K562 (cell line): ENCODE results near the gene SHBG. TPM values are rescaled to one million over a fixed set of nuclear protein-coding genes. Genes with fewer than 3 reads are reported as not detected.
A peak's percentile ranks its signal among the peaks of the same experiment; 100 is the strongest.

ENCODE experiments used
- BRD4 ChIP-seq: fragments of 200-600 bp; sonication (generic); IDR thresholded peaks from 2 replicates; pipeline ENCODE4 v1.6.1; 2017; ENCODE audit warnings: inconsistent platforms
- DIDO1 ChIP-seq: fragments of 450-650 bp; IDR thresholded peaks from 2 replicates; pipeline ENCODE4 v1.6.1; 2016; ENCODE audit warnings: low read depth, missing biosample characterization, missing genetic modification characterization
- ELF4 ChIP-seq: fragments of 450-650 bp; formaldehyde crosslinking; IDR thresholded peaks from 2 replicates; pipeline ENCODE4 v1.4.0; 2022; ENCODE audit warnings: missing genetic modification characterization
- GATAD2A ChIP-seq: fragments of 450-650 bp; IDR thresholded peaks from 2 replicates; pipeline ENCODE4 v1.6.1; 2017
- HIVEP1 ChIP-seq: fragments of 250-450 bp; sonication (Bioruptor Pico); IDR thresholded peaks from 2 replicates; pipeline ENCODE4 v1.4.0; 2020; ENCODE audit warnings: mild to moderate bottlenecking
- MCM5 ChIP-seq: fragments of 450-650 bp; IDR thresholded peaks from 2 replicates; pipeline ENCODE4 v1.6.1; 2016; ENCODE audit warnings: low read depth
- RBBP5 ChIP-seq: fragments of 200-600 bp; sonication (generic); IDR thresholded peaks from 2 replicates; pipeline ENCODE4 v1.6.1; 2012; ENCODE audit warnings: borderline replicate concordance, mild to moderate bottlenecking, low read length, control low read depth, inconsistent platforms; ENCODE audit not compliant: insufficient read depth, poor library complexity, severe bottlenecking
- SFPQ ChIP-seq: fragments of 200-400 bp; formaldehyde crosslinking; IDR thresholded peaks from 2 replicates; pipeline ENCODE4 v1.6.1; 2017; ENCODE audit warnings: mild to moderate bottlenecking, low read depth, low read length, moderate library complexity
- SREBF2 ChIP-seq: sonication (generic); formaldehyde crosslinking; IDR thresholded peaks from 2 replicates; pipeline ENCODE4 v1.4.0; 2020; ENCODE audit warnings: mild to moderate bottlenecking, missing genetic modification reagents
- SRSF3 ChIP-seq: fragments of 200-400 bp; formaldehyde crosslinking; IDR thresholded peaks from 2 replicates; pipeline ENCODE4 v1.6.1; 2016; ENCODE audit warnings: mild to moderate bottlenecking, low read length, moderate library complexity; ENCODE audit not compliant: insufficient read depth
- U2AF2 ChIP-seq: fragments of 200-400 bp; formaldehyde crosslinking; optimal IDR thresholded peaks from 2 replicates; pipeline ENCODE3; 2017; ENCODE audit warnings: low read depth, mild to moderate bottlenecking, low read length
- ZNF140 ChIP-seq: fragments of 250-450 bp; sonication (Bioruptor Pico); IDR thresholded peaks from 2 replicates; pipeline ENCODE4 v1.8.0; 2021; ENCODE audit warnings: moderate library complexity, mild to moderate bottlenecking, inconsistent platforms
- polyA plus RNA-seq, 8 experiments: library from polyadenylated mRNA; depleted of rRNA in 4 of 8; stranded (reverse) in 5 of 8; unstranded in 3 of 8; fragments of >200 nt; fragmentation: Nextera tagmentation in 2 of 8; fragmentation: Illumina TruSeq in 1 of 8; extraction: Ambion mirVana in 2 of 8; extraction: Trizol in 1 of 8; gene quantifications; 2 replicates each; pipeline versions ENCODE4 v1.2.1 to v1.2.3, GENCODE V29; 2011 to 2014; ENCODE audit warnings: inconsistent platforms in 1 of 8, missing spikeins in 1 of 8
- total RNA-seq, 7 experiments: library from RNA; depleted of rRNA in 6 of 7; stranded (reverse); fragments of >200 nt in 6 of 7; fragmentation: Illumina TruSeq in 2 of 7; extraction: Trizol in 2 of 7; gene quantifications; 2 replicates each; pipeline versions ENCODE4 v1.2.1 to v1.2.3, GENCODE V29; 2011 to 2021; ENCODE audit warnings: low replicate concordance in 1 of 7
- TF ChIP-seq, protein P1 (sequence below): sonication (generic); formaldehyde crosslinking; IDR thresholded peaks from 2 replicates; pipeline ENCODE4 v1.9.0; 2022; ENCODE audit warnings: mild to moderate bottlenecking, missing genetic modification reagents
- TF ChIP-seq, protein P2 (sequence below): IDR thresholded peaks from 3 replicates; pipeline ENCODE4 v1.6.1; 2011; ENCODE audit warnings: borderline replicate concordance, mild to moderate bottlenecking, moderate library complexity; ENCODE audit not compliant: insufficient read length; ENCODE audit errors: extremely low read depth
- TF ChIP-seq, protein P3 (sequence below): sonication (generic); formaldehyde crosslinking; IDR thresholded peaks from 2 replicates; pipeline ENCODE4 v1.4.0; 2020; ENCODE audit warnings: mild to moderate bottlenecking, missing genetic modification reagents
- TF ChIP-seq, protein P4 (sequence below), 3 experiments: IDR thresholded peaks in 2 of 3; conservative IDR thresholded peaks in 1 of 3; 2 replicates each; pipeline ENCODE4 v1.5.1; 2011 to 2012; ENCODE audit warnings: low read length in 3 of 3, mild to moderate bottlenecking in 3 of 3, control low read depth in 2 of 3, improper control_type of control experiment in 1 of 3, inconsistent platforms in 1 of 3, low read depth in 1 of 3, mixed read lengths in 1 of 3, moderate library complexity in 1 of 3; ENCODE audit not compliant: insufficient read depth in 2 of 3

The SHBG gene
- total and polyA plus RNA-seq, 9 of the 15 experiments (the other 6 are each of a cell fraction or from before 2014, with no cell fraction given), result not detected

DNA sequence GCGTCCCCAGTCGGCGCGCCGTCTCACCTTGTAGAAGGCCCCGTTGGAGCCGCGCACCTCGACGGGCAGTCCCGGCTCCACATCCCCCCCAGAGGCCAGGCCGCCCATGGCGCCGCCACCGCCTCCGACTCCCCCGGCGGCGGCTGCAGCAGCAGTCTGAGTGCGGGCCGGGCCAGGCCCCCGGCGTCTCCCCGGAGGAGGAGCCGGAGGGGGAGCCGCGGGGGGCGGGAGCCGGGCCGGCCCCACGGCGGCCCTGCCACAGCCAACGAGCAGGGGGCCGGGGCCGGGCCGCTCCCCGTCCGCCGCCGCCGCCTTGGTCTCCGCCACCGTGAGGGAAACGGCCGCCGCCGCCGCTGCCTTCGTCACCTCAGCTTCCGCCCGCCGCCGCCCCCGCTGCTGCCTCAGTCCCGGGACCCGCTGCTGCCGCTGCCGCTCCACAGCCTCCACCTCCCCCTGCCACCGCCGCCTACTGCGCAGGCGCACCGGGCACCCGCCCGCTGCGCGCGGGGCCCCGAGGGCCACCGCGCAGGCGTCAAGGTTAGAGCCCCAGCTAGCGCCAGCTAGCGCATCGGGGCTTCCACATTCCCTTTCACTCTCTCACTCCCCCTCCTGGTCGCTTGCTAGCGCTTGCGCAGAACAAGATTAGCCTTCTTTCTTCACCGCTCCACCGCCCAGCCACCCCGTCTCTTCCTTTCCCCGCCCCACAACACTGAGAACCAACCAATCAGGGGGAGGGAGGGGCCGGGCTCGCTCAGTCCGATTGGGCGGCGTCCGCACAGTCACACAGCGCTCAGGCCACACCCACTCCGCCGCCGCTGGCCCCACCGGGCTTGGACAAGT is 15.3 kb upstream of the SHBG start, which contains the start of gene FXR2 (continued):
- TF ChIP-seq, protein P1, sequence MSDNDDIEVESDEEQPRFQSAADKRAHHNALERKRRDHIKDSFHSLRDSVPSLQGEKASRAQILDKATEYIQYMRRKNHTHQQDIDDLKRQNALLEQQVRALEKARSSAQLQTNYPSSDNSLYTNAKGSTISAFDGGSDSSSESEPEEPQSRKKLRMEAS (CRISPR knock-in tag), result no peak
- TF ChIP-seq HIVEP1 (no peak), SREBF2 (no peak), BRD4 (no peak), DIDO1 (tag) (no peak), GATAD2A (no peak), SFPQ (no peak), ELF4 (CRISPR knock-in tag) (no peak), SRSF3 (no peak), U2AF2 (no peak), MCM5 (no peak), RBBP5 (no peak), ZNF140 (CRISPR knock-in tag) (no peak)
- TF ChIP-seq, protein P2, sequence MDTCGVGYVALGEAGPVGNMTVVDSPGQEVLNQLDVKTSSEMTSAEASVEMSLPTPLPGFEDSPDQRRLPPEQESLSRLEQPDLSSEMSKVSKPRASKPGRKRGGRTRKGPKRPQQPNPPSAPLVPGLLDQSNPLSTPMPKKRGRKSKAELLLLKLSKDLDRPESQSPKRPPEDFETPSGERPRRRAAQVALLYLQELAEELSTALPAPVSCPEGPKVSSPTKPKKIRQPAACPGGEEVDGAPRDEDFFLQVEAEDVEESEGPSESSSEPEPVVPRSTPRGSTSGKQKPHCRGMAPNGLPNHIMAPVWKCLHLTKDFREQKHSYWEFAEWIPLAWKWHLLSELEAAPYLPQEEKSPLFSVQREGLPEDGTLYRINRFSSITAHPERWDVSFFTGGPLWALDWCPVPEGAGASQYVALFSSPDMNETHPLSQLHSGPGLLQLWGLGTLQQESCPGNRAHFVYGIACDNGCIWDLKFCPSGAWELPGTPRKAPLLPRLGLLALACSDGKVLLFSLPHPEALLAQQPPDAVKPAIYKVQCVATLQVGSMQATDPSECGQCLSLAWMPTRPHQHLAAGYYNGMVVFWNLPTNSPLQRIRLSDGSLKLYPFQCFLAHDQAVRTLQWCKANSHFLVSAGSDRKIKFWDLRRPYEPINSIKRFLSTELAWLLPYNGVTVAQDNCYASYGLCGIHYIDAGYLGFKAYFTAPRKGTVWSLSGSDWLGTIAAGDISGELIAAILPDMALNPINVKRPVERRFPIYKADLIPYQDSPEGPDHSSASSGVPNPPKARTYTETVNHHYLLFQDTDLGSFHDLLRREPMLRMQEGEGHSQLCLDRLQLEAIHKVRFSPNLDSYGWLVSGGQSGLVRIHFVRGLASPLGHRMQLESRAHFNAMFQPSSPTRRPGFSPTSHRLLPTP, result no peak
- TF ChIP-seq, protein P3, sequence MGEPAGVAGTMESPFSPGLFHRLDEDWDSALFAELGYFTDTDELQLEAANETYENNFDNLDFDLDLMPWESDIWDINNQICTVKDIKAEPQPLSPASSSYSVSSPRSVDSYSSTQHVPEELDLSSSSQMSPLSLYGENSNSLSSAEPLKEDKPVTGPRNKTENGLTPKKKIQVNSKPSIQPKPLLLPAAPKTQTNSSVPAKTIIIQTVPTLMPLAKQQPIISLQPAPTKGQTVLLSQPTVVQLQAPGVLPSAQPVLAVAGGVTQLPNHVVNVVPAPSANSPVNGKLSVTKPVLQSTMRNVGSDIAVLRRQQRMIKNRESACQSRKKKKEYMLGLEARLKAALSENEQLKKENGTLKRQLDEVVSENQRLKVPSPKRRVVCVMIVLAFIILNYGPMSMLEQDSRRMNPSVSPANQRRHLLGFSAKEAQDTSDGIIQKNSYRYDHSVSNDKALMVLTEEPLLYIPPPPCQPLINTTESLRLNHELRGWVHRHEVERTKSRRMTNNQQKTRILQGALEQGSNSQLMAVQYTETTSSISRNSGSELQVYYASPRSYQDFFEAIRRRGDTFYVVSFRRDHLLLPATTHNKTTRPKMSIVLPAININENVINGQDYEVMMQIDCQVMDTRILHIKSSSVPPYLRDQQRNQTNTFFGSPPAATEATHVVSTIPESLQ (CRISPR knock-in tag), result no peak
- TF ChIP-seq, protein P4, sequence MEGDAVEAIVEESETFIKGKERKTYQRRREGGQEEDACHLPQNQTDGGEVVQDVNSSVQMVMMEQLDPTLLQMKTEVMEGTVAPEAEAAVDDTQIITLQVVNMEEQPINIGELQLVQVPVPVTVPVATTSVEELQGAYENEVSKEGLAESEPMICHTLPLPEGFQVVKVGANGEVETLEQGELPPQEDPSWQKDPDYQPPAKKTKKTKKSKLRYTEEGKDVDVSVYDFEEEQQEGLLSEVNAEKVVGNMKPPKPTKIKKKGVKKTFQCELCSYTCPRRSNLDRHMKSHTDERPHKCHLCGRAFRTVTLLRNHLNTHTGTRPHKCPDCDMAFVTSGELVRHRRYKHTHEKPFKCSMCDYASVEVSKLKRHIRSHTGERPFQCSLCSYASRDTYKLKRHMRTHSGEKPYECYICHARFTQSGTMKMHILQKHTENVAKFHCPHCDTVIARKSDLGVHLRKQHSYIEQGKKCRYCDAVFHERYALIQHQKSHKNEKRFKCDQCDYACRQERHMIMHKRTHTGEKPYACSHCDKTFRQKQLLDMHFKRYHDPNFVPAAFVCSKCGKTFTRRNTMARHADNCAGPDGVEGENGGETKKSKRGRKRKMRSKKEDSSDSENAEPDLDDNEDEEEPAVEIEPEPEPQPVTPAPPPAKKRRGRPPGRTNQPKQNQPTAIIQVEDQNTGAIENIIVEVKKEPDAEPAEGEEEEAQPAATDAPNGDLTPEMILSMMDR (IDR thresholded peaks at IDR 0.05 in 2 of 3, conservative IDR thresholded peaks at IDR 0.05 in 1 of 3; ENCODE audit: insufficient read depth in 2 of 3, low read depth in 1 of 3, low read length in 3 of 3), result peak; percentile 75 to 98 (median 98)
